ENCODE measurements around the gene C4orf51. TPM values are rescaled to one million over a fixed set of nuclear protein-coding genes. Genes with fewer than 3 reads are reported as not detected.
A peak's percentile ranks its signal among the peaks of the same experiment; 100 is the strongest.

Gene C4orf51
- total RNA-seq, 1 donor from 2014 or later, result not detected

DNA sequence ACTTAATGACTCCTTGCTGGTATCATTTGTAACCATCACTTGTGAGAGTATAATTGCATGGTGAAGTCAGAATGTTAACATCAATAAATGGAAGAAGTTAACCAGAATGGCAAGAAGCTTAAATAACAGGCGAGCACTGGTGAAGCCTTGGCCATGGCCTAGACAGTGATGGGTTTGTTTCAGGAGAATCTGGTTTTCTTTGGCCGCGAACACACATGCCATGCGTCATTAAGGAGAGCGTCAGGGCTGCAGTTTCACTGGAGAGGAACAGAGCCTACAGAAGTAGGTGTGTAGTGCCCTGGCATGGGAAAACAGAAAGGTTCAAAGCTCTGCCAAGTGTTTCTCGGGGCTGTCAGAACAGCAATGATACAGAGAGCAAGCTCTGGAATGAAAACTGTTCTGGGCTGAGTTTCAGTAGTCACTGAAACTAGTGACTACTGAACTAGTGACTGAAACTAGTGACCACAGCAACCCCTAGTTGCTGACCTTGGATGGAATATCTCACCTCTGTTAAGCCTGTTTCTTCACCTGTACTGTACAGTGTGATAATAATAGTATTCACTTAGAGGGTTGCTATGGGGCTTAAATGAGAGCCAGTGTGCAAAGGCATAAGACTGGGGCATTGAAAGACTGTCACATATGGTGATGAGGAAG, 93.8 kb downstream of the C4orf51 start:
- TF ChIP-seq, protein P1, sequence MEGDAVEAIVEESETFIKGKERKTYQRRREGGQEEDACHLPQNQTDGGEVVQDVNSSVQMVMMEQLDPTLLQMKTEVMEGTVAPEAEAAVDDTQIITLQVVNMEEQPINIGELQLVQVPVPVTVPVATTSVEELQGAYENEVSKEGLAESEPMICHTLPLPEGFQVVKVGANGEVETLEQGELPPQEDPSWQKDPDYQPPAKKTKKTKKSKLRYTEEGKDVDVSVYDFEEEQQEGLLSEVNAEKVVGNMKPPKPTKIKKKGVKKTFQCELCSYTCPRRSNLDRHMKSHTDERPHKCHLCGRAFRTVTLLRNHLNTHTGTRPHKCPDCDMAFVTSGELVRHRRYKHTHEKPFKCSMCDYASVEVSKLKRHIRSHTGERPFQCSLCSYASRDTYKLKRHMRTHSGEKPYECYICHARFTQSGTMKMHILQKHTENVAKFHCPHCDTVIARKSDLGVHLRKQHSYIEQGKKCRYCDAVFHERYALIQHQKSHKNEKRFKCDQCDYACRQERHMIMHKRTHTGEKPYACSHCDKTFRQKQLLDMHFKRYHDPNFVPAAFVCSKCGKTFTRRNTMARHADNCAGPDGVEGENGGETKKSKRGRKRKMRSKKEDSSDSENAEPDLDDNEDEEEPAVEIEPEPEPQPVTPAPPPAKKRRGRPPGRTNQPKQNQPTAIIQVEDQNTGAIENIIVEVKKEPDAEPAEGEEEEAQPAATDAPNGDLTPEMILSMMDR (conservative IDR thresholded peaks at IDR 0.05), result no peak
- H3K27ac Mint-ChIP-seq (ENCODE audit: unreplicated experiment), result no peak overlapping the region
- H3K4me1 Mint-ChIP-seq, result no peaks in the 10 kb centered on the region
- H3K9me3 Mint-ChIP-seq, result no peaks in the 10 kb centered on the region
- H3K4me3 Mint-ChIP-seq, result no peak overlapping the region
- DNase-seq (ENCODE audit: low read depth, low spot score), result no peak
- H3K27me3 Mint-ChIP-seq (ENCODE audit: low read depth), result no peaks in the 10 kb centered on the region
- peaks cover 18% of the 10 kb centered on the region for H3K36me3 Mint-ChIP-seq (ENCODE audit: low read depth)

DNA sequence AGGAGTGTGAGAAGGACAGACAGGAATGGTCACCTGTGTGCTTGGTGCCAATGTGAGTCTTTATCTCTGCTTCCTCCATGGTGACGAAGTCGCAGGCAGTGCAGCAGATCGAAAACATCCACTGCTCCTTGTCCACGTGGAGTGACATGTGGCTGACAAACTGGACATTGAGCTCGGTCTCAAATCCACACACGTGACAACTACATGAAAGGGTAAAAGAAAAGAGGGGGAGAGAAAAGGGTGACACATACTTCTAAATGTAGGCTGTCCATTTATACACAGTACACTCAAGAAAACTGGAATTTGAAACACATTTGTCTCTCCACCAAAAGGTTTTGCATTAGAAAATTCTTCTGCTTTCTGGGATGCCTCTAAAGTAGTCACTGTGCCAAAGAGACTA, 94.5 kb downstream of the C4orf51 start:
- peaks cover 2% of the 10 kb centered on the region for H3K4me1 Mint-ChIP-seq
- H3K36me3 Mint-ChIP-seq (ENCODE audit: low read depth), result peaks cover 21% of the 10 kb centered on the region
- TF ChIP-seq, protein P1 (conservative IDR thresholded peaks at IDR 0.05), result no peak
- DNase-seq (ENCODE audit: low read depth, low spot score), result no peak
- no peak overlapping the region for H3K27ac Mint-ChIP-seq (ENCODE audit: unreplicated experiment)
- no peaks in the 10 kb centered on the region for H3K9me3 Mint-ChIP-seq
- no peak overlapping the region for H3K4me3 Mint-ChIP-seq
- H3K27me3 Mint-ChIP-seq (ENCODE audit: low read depth), result no peaks in the 10 kb centered on the region

DNA sequence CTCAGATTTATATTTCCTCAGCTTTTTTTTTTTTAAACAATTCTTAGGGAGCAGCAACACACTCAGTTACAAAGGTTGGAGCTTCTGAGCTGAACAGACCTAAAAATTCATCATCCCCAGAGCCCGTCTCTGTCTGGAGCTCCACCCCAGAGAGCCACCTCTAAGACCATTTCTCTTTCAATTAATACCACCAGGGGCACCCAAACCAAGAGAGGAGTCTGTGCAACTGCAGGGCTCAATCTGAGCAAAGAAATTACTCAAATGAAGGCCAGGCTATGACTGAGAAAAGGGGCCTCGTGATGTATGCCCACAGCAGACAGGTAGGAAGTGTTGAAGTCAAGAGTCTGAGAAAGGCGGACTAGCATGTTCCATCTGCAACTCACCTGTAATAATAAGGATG, 95.5 kb downstream of the C4orf51 start:
- Mint-ChIP-seq H3K4me1 (peaks cover 5% of the 10 kb centered on the region), H3K9me3 (no peaks in the 10 kb centered on the region), H3K27ac (ENCODE audit: unreplicated experiment) (no peak overlapping the region), H3K36me3 (ENCODE audit: low read depth) (peaks cover 26% of the 10 kb centered on the region), H3K4me3 (no peak overlapping the region), H3K27me3 (ENCODE audit: low read depth) (no peaks in the 10 kb centered on the region)
- no peak for DNase-seq (ENCODE audit: low read depth, low spot score)
- TF ChIP-seq, protein P1 (conservative IDR thresholded peaks at IDR 0.05), result no peak

DNA sequence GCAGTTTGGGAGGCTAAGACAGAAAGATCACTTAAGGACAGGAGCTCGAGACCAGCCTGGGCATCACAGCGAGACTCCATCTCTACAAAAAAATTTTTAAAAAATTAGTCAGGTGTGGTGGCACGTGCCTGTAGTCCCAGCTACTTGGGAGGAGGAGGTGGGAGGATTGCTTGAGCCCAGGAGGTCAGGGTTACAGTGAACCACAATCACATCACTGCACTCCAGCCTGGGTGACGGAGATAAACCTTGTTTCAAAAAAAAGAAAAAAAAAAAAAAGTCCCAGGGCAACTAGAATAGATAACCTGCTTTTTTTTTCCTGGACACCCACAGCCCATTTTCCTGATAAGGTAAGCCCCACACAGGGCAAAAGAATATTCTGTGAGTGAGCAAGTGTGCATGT, 96.3 kb downstream of the C4orf51 start:
- Mint-ChIP-seq H3K36me3 (ENCODE audit: low read depth) (peaks cover 28% of the 10 kb centered on the region), H3K4me1 (peaks cover 5% of the 10 kb centered on the region), H3K27me3 (ENCODE audit: low read depth) (no peaks in the 10 kb centered on the region), H3K4me3 (no peak overlapping the region), H3K9me3 (no peaks in the 10 kb centered on the region), H3K27ac (ENCODE audit: unreplicated experiment) (peak overlapping the region; percentile 57)
- no peak for DNase-seq (ENCODE audit: low read depth, low spot score)
- TF ChIP-seq, protein P1 (conservative IDR thresholded peaks at IDR 0.05), result no peak

DNA sequence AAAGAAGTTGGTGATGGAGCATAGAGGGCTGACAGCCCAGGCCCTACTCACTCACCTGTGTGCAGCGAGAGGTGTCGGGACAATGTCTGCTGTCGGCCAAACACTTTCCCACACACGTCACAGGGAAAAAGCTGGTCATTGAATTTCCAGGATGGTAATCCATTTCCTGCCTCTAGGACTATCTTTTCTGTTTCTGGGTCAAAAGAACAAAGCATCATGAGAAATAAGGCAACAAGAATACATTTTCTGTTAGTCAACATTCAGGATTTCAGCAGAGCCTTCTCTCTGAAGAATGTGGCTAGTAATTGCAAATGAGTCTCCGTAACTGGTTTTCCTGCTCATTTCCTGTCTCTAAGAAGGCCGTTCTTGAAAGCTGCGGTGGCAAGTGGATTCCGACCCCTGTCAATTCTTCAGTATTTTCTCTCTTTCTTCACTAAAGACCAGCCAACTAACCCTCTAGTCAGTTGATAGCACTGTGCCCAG, 99.4 kb downstream of the C4orf51 start:
- TF ChIP-seq, protein P1 (conservative IDR thresholded peaks at IDR 0.05), result no peak
- Mint-ChIP-seq H3K9me3 (no peaks in the 10 kb centered on the region), H3K4me3 (no peak overlapping the region), H3K27ac (ENCODE audit: unreplicated experiment) (no peak overlapping the region), H3K4me1 (peaks cover 5% of the 10 kb centered on the region), H3K36me3 (ENCODE audit: low read depth) (peaks cover 29% of the 10 kb centered on the region), H3K27me3 (ENCODE audit: low read depth) (no peaks in the 10 kb centered on the region)
- no peak for DNase-seq (ENCODE audit: low read depth, low spot score)

Measured in neural crest cell (in vitro differentiated cells).